NCI-H748 (cell line): ENCODE data around the gene FBXO30.

Experiments
- DNase-seq: peaks from one replicate; lab custom pipeline; 2025; ENCODE audit not compliant: unreplicated experiment; lab: John Stamatoyannopoulos, UW

FBXO30 gene

GRCh38 chr6:145758113-145758512 is 56.5 kb downstream of the FBXO30 start:
- no peak for DNase-seq

GRCh38 chr6:145756170-145756662 is 58.4 kb downstream of the FBXO30 start:
- DNase-seq, result peak; percentile 10

- DNase-seq, result no peak
Observed at GRCh38 chr6:145755682-145756081, 58.9 kb downstream of the FBXO30 start.

- DNase-seq, result no peak
Observed at GRCh38 chr6:145752638-145753037, 62.0 kb downstream of the FBXO30 start.

- DNase-seq, result no peak
Observed at GRCh38 chr6:145749632-145750031, 65.0 kb downstream of the FBXO30 start.

GRCh38 chr6:145745861-145746260 is 68.7 kb downstream of the FBXO30 start:
- no peak for DNase-seq

GRCh38 chr6:145744619-145745018 is 70.0 kb downstream of the FBXO30 start:
- no peak for DNase-seq
